CD4-positive, alpha-beta T cell (primary cell): ENCODE measurements around the gene GNAO1. TPM values are rescaled to one million over a fixed set of nuclear protein-coding genes. Genes with fewer than 3 reads are reported as not detected.

Source experiments
- ATAC-seq: fragments of 200-7000 bp; cut with Tn5 transposase; one replicate; pipeline ENCODE4 v1.10.0; 2022; ENCODE audit warnings: mild to moderate bottlenecking; ENCODE audit not compliant: poor library complexity
- CTCF ChIA-PET: fragments of 350-600 bp; sonication (Branson Sonifier 250); formaldehyde crosslinking; loops from one replicate; lab custom pipeline; 2021; ENCODE audit warnings: antibody characterized with exemption, inconsistent platforms; lab: Charles Lee
- POLR2A ChIA-PET: fragments of 350-600 bp; sonication (Branson Sonifier 250); formaldehyde crosslinking; loops from one replicate; lab custom pipeline; 2021; ENCODE audit warnings: antibody characterized with exemption, inconsistent platforms; lab: Charles Lee
- DNase-seq, 14 experiments: peaks; one replicate each; pipeline ENCODE4 v3.0.0-alpha.2; 2013 to 2020; ENCODE audit warnings: mixed read lengths in 2 of 14
- H3K27ac ChIP-seq, 2 donors: one replicate each; pipeline versions ENCODE4 v1.5.1 to v1.7.0; 2013; ENCODE audit warnings: low read length in 2 of 2, low read depth in 1 of 2, mild to moderate bottlenecking in 1 of 2
- H3K27me3 ChIP-seq, 2 experiments: 1 replicate in 1 of 2; 2 replicates in 1 of 2; pipeline versions ENCODE4 v1.6.1 to v1.7.0; 2013; ENCODE audit warnings: low read length in 2 of 2, control low read depth in 1 of 2, mild to moderate bottlenecking in 1 of 2, moderate library complexity in 1 of 2; ENCODE audit not compliant: insufficient read depth in 2 of 2, control insufficient read depth in 1 of 2
- H3K36me3 ChIP-seq: one replicate; pipeline ENCODE4 v1.6.1; 2013; ENCODE audit warnings: low read length, control low read depth; ENCODE audit not compliant: insufficient read depth
- H3K4me1 ChIP-seq: one replicate; pipeline ENCODE4 v1.6.1; 2013; ENCODE audit warnings: low read length, control low read depth; ENCODE audit not compliant: insufficient read depth
- H3K4me3 ChIP-seq: one replicate; pipeline ENCODE4 v1.5.1; 2013; ENCODE audit warnings: mild to moderate bottlenecking, low read length, moderate library complexity
- H3K9me3 ChIP-seq, 2 experiments: 1 replicate in 1 of 2; 2 replicates in 1 of 2; pipeline versions ENCODE4 v1.6.1 to v1.7.0; 2013; ENCODE audit warnings: low read length in 2 of 2, mild to moderate bottlenecking in 2 of 2, control low read depth in 1 of 2, moderate library complexity in 1 of 2; ENCODE audit not compliant: control insufficient read depth in 1 of 2, insufficient read depth in 1 of 2
- H3K27ac Mint-ChIP-seq: one replicate; pipeline ENCODE4 v1.8.0; 2020; ENCODE audit warnings: mixed read lengths
- H3K27me3 Mint-ChIP-seq: one replicate; pipeline ENCODE4 v1.8.0; 2021; ENCODE audit warnings: mixed read lengths
- H3K36me3 Mint-ChIP-seq: one replicate; pipeline ENCODE4 v1.8.0; 2021; ENCODE audit warnings: low read depth, mixed read lengths
- H3K4me1 Mint-ChIP-seq: one replicate; pipeline ENCODE4 v1.8.0; 2021; ENCODE audit warnings: low read depth, mixed read lengths
- H3K4me3 Mint-ChIP-seq: one replicate; pipeline ENCODE4 v1.8.0; 2020; ENCODE audit warnings: mild to moderate bottlenecking, mixed read lengths
- H3K9me3 Mint-ChIP-seq: one replicate; pipeline ENCODE4 v1.8.0; 2020; ENCODE audit warnings: mixed read lengths
- CTCF ChIP-seq: fragments of 200-600 bp; IDR thresholded peaks from one replicate; pipeline ENCODE4 v1.8.0; 2022; ENCODE audit warnings: antibody characterized with exemption, mild to moderate bottlenecking
- intact Hi-C, 2 experiments: fragments of 100-400 bp; cut with DNase I in 1 of 2; cut with micrococcal nuclease in 1 of 2; formaldehyde crosslinking; loops; one replicate each; pipeline versions ENCODE4 v1.15.1 to v1.9.0; 2023 to 2025; cut with DNase I, micrococcal nuclease
- total RNA-seq, 174 experiments: library from RNA in 2 of 174; stranded (reverse) in 2 of 174; gene quantifications; one replicate each; pipeline ENCODE4 v1.2.3 and lab custom pipeline; 2021 to 2026

The GNAO1 gene
- total RNA-seq, 2 experiments from 2014 or later = 7.3 to 7.9 TPM

- H3K9me3 Mint-ChIP-seq = no peaks in the 10 kb centered on the region
- POLR2A ChIA-PET = no interaction called here
- CTCF ChIA-PET = no interaction called here
- peaks cover 17% of the 10 kb centered on the region for H3K4me1 Mint-ChIP-seq
- Histone ChIP-seq H3K27ac (no peak overlapping the region), H3K36me3 (no peaks in the 10 kb centered on the region), H3K4me3 (no peak overlapping the region), H3K9me3 (no peaks in the 10 kb centered on the region), H3K27me3 (no peaks in the 10 kb centered on the region), H3K4me1 (peaks cover 29% of the 10 kb centered on the region)
- intact Hi-C loops = no loop called here
- no peaks in the 10 kb centered on the region for H3K27me3 Mint-ChIP-seq
- no peak overlapping the region for H3K4me3 Mint-ChIP-seq
- no peak overlapping the region for H3K27ac Mint-ChIP-seq
- no peaks in the 10 kb centered on the region for H3K36me3 Mint-ChIP-seq
- DNase-seq (no peak), ATAC-seq (no peak)
- no peak for TF ChIP-seq CTCF
Observed at GRCh38 chr16:56282451-56282850, 91.2 kb downstream of the GNAO1 start.

GRCh38 chr16:56284521-56284920, 93.2 kb downstream of the GNAO1 start:
- POLR2A ChIA-PET = no interaction called here
- CTCF ChIA-PET = no interaction called here

GRCh38 chr16:56286809-56287208, 95.5 kb downstream of the GNAO1 start:
- Histone ChIP-seq H3K9me3 (no peaks in the 10 kb centered on the region), H3K4me3 (no peak overlapping the region), H3K36me3 (no peaks in the 10 kb centered on the region), H3K27ac (no peak overlapping the region), H3K4me1 (no peaks in the 10 kb centered on the region), H3K27me3 (no peaks in the 10 kb centered on the region)
- ChIA-PET POLR2A (no interaction called here), CTCF (no interaction called here)
- no peak for ATAC-seq
- Mint-ChIP-seq H3K36me3 (no peaks in the 10 kb centered on the region), H3K27me3 (no peaks in the 10 kb centered on the region), H3K4me3 (no peak overlapping the region), H3K4me1 (no peaks in the 10 kb centered on the region), H3K9me3 (no peaks in the 10 kb centered on the region), H3K27ac (no peak overlapping the region)
- no peak for TF ChIP-seq CTCF
- intact Hi-C loops = no loop called here
- DNase-seq = peak in 2 of 14 experiments; percentile 17 to 45

More at GRCh38 chr16:56284521-56284920, 93.2 kb downstream of the GNAO1 start:
- H3K27me3 ChIP-seq = no peaks in the 10 kb centered on the region
- no peak for TF ChIP-seq CTCF
- Mint-ChIP-seq H3K27me3 (no peaks in the 10 kb centered on the region), H3K4me1 (peaks cover 5% of the 10 kb centered on the region), H3K4me3 (no peak overlapping the region), H3K27ac (no peak overlapping the region), H3K36me3 (no peaks in the 10 kb centered on the region), H3K9me3 (no peaks in the 10 kb centered on the region)
- intact Hi-C loops = no loop called here
- H3K4me1 ChIP-seq = peaks cover 12% of the 10 kb centered on the region
- H3K27ac ChIP-seq = no peak overlapping the region
- no peak for ATAC-seq
- no peaks in the 10 kb centered on the region for H3K9me3 ChIP-seq
- H3K36me3 ChIP-seq = no peaks in the 10 kb centered on the region
- no peak overlapping the region for H3K4me3 ChIP-seq
- DNase-seq = no peak
